HEK293T (cell line): ENCODE results near the gene ANKRD33B.

ENCODE experiments used
- CTCF ChIA-PET: fragments of 350-600 bp; formaldehyde crosslinking; extraction: SDS; loops from one replicate; lab custom pipeline; 2021; ENCODE audit warnings: antibody characterized with exemption, inconsistent platforms; lab: Yijun Ruan, JAX
- POLR2A ChIA-PET: fragments of 350-600 bp; formaldehyde crosslinking; extraction: SDS; loops from one replicate; lab custom pipeline; 2020; ENCODE audit warnings: antibody characterized with exemption, inconsistent platforms; lab: Yijun Ruan, JAX
- DNase-seq: peaks from one replicate; pipeline ENCODE4 v3.0.0; 2012; ENCODE audit warnings: mixed read lengths; ENCODE audit errors: extremely low spot score
- ARNT ChIP-seq: fragments of 450-650 bp; IDR thresholded peaks from 2 replicates; pipeline ENCODE4 v1.6.1; 2017; ENCODE audit warnings: mild to moderate bottlenecking
- BHLHE40 ChIP-seq: fragments of 450-650 bp; IDR thresholded peaks from 2 replicates; pipeline ENCODE4 v1.6.1; 2016; ENCODE audit warnings: mild to moderate bottlenecking, moderate library complexity, borderline replicate concordance
- CTBP1 ChIP-seq: fragments of 450-650 bp; IDR thresholded peaks from 2 replicates; pipeline ENCODE4 v1.6.1; 2016; ENCODE audit warnings: borderline replicate concordance
- ELF4 ChIP-seq: fragments of 450-650 bp; IDR thresholded peaks from 2 replicates; pipeline ENCODE4 v1.6.1; 2017; ENCODE audit warnings: antibody characterized with exemption
- FOXA1 ChIP-seq: fragments of 450-650 bp; IDR thresholded peaks from 2 replicates; pipeline ENCODE4 v1.6.1; 2016; ENCODE audit warnings: mild to moderate bottlenecking
- FOXK2 ChIP-seq: fragments of 450-650 bp; IDR thresholded peaks from 2 replicates; pipeline ENCODE4 v1.6.1; 2016; ENCODE audit warnings: mild to moderate bottlenecking
- FOXM1 ChIP-seq: fragments of 450-650 bp; IDR thresholded peaks from 2 replicates; pipeline ENCODE4 v1.6.1; 2017; ENCODE audit warnings: mild to moderate bottlenecking, borderline replicate concordance
- HDGF ChIP-seq: fragments of 450-650 bp; IDR thresholded peaks from 2 replicates; pipeline ENCODE4 v1.6.1; 2017; ENCODE audit warnings: antibody characterized with exemption, borderline replicate concordance
- L3MBTL2 ChIP-seq: fragments of 450-650 bp; conservative IDR thresholded peaks from 2 replicates; pipeline ENCODE4 v1.6.1; 2016; ENCODE audit warnings: mild to moderate bottlenecking
- LEF1 ChIP-seq: fragments of 450-650 bp; IDR thresholded peaks from 2 replicates; pipeline ENCODE4 v1.6.1; 2017; ENCODE audit warnings: mild to moderate bottlenecking, borderline replicate concordance
- NFRKB ChIP-seq: fragments of 450-650 bp; IDR thresholded peaks from 2 replicates; pipeline ENCODE4 v1.6.1; 2016; ENCODE audit warnings: mild to moderate bottlenecking, moderate library complexity
- SP1 ChIP-seq: fragments of 450-650 bp; IDR thresholded peaks from 2 replicates; pipeline ENCODE4 v1.6.1; 2017
- SUZ12 ChIP-seq: fragments of 450-650 bp; IDR thresholded peaks from 2 replicates; pipeline ENCODE4 v1.6.1; 2016; ENCODE audit warnings: mild to moderate bottlenecking
- TARDBP ChIP-seq: fragments of 450-650 bp; IDR thresholded peaks from 2 replicates; pipeline ENCODE4 v1.6.1; 2016
- ZNF384 ChIP-seq: fragments of 450-650 bp; IDR thresholded peaks from 2 replicates; pipeline ENCODE4 v1.6.1; 2016
- TF ChIP-seq, protein P1 (sequence below): fragments of 450-650 bp; IDR thresholded peaks from 2 replicates; pipeline ENCODE4 v1.6.1; 2016

Gene ANKRD33B

DNA sequence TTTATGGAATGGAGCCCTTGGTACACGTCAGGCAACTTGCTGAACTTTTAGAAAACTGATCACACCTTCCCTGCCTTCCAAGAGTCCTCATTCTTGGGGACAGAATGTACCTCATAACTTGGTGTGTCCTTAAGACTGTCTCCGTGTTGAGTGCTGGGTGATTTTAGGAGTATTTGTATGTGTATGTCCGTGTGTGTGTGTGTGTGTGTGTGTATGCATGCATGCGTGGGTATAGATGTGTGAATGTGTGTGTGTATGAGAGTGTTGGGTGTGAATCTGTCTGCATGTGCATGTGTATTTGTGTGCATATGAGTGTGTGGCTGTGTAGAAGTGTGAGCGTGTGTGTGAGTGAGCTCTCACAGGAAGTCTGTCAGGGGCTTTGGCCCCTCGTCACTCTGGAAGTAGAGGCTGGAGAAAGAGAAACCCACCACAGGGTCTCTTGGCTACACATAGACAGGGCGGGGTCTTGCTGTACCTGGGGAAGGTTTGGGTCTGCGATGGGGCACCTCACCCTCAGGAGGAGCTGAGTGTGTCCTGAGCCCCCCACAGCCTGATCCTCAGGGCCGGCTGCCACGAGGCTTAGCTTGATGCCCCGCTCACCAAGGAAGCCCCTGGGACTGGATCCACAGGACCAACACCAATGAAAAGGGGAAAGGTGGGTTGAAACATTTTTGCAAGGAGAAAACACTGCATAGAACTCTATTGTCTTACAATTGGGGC is 33.1 kb upstream of the ANKRD33B start:
- CTCF ChIA-PET, result interaction anchor here (0.8 kb wide), 1 partner anchor 97 kb away, joined by 3 read pairs; no protein-coding TSS in a partner anchor
- DNase-seq, result no peak
- POLR2A ChIA-PET, result no interaction called here
- TF ChIP-seq ZNF384 (no peak), FOXA1 (no peak), TARDBP (no peak), ARNT (no peak), SUZ12 (no peak), SP1 (no peak), FOXM1 (no peak), LEF1 (no peak), CTBP1 (no peak), BHLHE40 (no peak), HDGF (no peak), L3MBTL2 (no peak), NFRKB (no peak), ELF4 (no peak), FOXK2 (no peak)

DNA sequence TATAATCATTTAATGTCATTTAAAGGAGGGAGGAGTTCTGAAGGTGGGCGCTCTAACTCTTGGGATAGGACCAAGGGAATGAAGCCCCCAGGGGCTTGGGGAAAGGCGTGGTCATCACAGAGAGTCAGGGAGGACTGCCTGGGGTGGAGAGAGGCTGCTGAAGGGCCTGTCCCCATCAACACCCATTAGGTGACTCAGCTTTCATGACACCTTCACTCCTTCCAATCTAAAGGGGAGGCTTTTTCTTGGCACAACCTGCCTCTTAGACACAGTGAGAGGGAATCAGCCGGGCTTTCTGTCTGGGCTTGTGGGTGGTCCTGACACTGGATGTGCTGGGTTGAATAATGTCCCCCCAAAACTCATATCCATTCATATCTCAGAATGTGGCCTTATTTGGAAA is 31.4 kb upstream of the ANKRD33B start:
- TF ChIP-seq ARNT (no peak), FOXA1 (no peak), SP1 (no peak), SUZ12 (no peak), ELF4 (no peak), NFRKB (no peak), HDGF (no peak)
- ChIA-PET POLR2A (no interaction called here), CTCF (no interaction called here)
- DNase-seq, result no peak

DNA sequence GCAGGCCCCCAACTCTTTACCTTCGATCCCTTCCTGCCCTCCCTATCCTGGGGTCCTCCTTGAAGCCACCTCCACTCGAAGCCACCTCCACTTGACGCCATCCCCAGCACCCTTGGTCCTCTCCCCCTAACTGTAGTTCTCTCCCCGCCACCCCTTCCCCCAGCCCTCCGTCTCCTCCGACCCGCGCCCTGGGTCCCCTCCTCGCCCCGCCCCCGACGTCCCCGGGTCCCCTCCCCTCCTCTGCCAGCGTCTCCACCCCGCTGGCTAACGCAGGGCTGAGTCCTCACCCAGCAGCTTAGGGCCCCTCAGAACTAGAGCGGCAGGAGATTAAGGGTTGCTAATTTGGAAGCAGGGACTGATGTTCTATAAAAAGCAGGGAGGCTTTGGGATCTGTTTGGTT is 30.6 kb upstream of the ANKRD33B start:
- no peak for TF ChIP-seq SUZ12
- TF ChIP-seq ZNF384, result no peak
- TF ChIP-seq FOXM1, result no peak
- no peak for TF ChIP-seq ELF4
- TF ChIP-seq, protein P1, sequence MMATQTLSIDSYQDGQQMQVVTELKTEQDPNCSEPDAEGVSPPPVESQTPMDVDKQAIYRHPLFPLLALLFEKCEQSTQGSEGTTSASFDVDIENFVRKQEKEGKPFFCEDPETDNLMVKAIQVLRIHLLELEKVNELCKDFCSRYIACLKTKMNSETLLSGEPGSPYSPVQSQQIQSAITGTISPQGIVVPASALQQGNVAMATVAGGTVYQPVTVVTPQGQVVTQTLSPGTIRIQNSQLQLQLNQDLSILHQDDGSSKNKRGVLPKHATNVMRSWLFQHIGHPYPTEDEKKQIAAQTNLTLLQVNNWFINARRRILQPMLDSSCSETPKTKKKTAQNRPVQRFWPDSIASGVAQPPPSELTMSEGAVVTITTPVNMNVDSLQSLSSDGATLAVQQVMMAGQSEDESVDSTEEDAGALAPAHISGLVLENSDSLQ, result no peak
- no peak for TF ChIP-seq ARNT
- TF ChIP-seq LEF1, result no peak
- no peak for TF ChIP-seq SP1
- no peak for TF ChIP-seq HDGF
- TF ChIP-seq FOXK2, result no peak
- no peak for DNase-seq
- CTCF ChIA-PET, result no interaction called here
- POLR2A ChIA-PET, result interaction anchor here (1.4 kb wide), 1 partner anchor 180 kb away, joined by 3 read pairs; the partner anchor contains the start of gene MARCHF6

DNA sequence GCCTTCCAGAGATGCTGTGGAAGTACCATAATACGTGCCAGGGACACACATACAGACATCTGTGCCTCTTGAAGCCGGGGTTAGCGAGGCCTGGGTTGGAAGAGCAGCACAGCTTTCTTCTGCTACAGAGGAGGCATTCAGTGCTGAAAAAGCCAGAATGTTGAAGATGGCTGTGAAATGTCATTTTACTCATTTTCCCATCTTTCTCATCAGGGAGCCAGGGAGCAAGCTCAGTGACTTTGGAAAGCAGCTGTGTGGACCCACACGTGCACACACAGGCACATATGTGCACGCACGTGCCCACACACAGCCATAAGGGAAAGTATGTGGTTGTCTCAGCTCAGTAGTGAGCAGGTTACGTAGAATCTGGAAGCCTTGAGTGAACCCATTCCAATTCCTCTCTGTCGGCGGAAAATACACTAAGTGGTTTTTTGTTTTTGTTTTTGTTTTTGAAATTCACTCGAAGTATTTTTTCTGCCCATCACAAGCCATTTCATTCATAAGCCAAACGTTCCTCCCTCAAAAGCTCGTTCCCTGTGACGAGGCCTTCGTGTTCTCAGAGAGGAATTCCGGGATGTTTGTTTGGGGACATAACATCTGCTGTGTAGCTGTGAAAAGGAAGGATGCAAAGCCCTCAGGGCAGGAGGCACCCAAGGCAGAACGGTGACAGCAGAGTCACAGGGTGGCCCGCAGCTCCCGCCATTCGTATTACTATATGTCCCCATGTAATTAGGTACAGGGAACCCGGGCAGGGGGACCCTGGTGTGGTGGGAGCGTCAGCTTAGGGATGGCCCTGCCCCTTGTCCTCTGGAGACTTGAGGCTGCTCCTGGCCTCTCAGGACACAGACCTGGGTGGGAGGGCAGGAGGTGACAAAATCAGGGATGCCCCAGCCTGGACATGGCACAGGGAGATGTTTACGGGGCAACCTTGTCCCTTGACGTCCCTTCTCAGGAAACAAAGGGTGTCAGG is 29.0 kb upstream of the ANKRD33B start:
- ChIA-PET POLR2A (interaction anchor here (1.2 to 1.4 kb wide), 2 partner anchors 24 to 182 kb away, joined by 3 read pairs; partner anchors contain the start of gene MARCHF6), CTCF (no interaction called here)
- DNase-seq, result no peak
- TF ChIP-seq BHLHE40, result no peak

DNA sequence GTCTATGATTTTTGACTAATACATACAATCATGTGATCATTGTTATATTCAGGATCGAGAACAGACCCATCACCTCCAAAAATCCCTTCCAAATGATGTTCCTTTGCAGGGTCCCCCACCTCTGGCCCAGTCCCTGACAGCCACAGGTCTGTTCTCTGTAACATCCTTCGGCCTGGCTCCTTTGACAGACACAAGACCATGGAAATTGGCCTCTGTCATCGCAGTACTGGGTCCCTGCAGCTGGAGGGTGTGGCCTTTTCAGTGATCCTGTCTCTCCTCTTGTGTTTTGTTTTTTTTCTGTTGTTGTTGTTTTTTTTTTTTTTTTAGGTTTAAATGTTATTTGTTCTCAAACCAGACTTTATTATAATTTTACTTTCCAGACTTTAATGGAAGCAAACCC is 27.4 kb upstream of the ANKRD33B start:
- ChIA-PET CTCF (interaction anchor here (0.9 kb wide), 1 partner anchor 71 kb away, joined by 3 read pairs; no protein-coding TSS in a partner anchor), POLR2A (no interaction called here)
- no peak for TF ChIP-seq ARNT
- TF ChIP-seq LEF1, result no peak
- no peak for TF ChIP-seq SUZ12
- TF ChIP-seq TARDBP, result no peak
- TF ChIP-seq ZNF384, result no peak
- no peak for TF ChIP-seq ELF4
- no peak for TF ChIP-seq SP1
- TF ChIP-seq HDGF, result no peak
- no peak for TF ChIP-seq NFRKB
- TF ChIP-seq FOXK2, result no peak
- TF ChIP-seq L3MBTL2, result no peak
- TF ChIP-seq BHLHE40, result no peak
- TF ChIP-seq FOXM1, result no peak
- TF ChIP-seq, protein P1, result no peak
- TF ChIP-seq CTBP1, result no peak
- TF ChIP-seq FOXA1, result no peak
- DNase-seq, result no peak

DNA sequence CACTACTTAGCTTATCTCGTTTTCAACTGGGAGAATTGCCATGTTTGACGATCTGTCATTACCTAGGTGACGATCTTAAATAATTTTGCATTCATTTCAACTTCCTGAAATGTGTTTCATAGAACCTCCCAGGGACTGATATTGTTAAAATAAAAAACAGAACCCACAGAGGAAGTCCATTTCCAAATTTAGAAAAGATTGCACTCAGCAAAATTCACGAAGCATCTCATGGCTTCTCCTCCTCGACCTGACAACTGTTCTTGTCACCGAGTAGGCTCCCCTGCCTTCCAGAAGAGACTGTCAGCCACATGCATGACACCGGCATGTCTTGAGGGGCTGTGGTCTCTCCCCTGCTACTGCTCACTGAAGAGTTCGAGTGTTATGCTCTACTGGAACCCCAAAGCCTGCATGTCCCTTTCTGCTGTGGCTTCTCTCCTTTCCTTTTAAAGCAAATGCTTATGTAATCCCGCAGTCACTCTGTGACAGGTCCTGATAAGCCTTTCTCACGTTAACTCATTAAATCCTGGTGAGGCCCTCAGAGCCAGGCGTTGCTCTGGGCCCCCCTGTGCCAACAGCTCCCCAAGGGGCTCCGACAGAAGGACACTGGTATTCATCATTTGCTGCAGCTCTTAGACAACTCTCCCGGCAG is 26.8 kb upstream of the ANKRD33B start:
- TF ChIP-seq ZNF384, result no peak
- no peak for TF ChIP-seq ELF4
- no peak for TF ChIP-seq SP1
- TF ChIP-seq HDGF, result no peak
- no peak for TF ChIP-seq SUZ12
- no peak for TF ChIP-seq FOXA1
- TF ChIP-seq ARNT, result no peak
- TF ChIP-seq L3MBTL2, result no peak
- no peak for TF ChIP-seq CTBP1
- TF ChIP-seq TARDBP, result no peak
- TF ChIP-seq FOXK2, result no peak
- TF ChIP-seq NFRKB, result no peak
- TF ChIP-seq LEF1, result no peak
- no peak for TF ChIP-seq FOXM1
- TF ChIP-seq, protein P1, result no peak
- TF ChIP-seq BHLHE40, result no peak
- no peak for DNase-seq
- ChIA-PET CTCF (interaction anchor here (0.9 to 2.3 kb wide), 2 partner anchors 8 to 70 kb away, joined by 3 to 6 read pairs; no protein-coding TSS in a partner anchor), POLR2A (no interaction called here)
